SK-N-SH treated with all-trans-retinoic acid at 6 μM for 48 hours (cell line): ENCODE measurements around the gene SIRT5.
A peak's percentile ranks its signal among the peaks of the same experiment; 100 is the strongest.

Experiments
- ATAC-seq: fragments of 200-7000 bp; cut with Tn5 transposase; 3 replicates; pipeline ENCODE4 v1.9.1; 2020; ENCODE audit warnings: mild to moderate bottlenecking, moderate library complexity
- ARNTL ChIP-seq: fragments of 450-650 bp; formaldehyde crosslinking; IDR thresholded peaks from 2 replicates; pipeline ENCODE4 v1.5.0; 2020; ENCODE audit warnings: low read depth, mild to moderate bottlenecking, moderate library complexity, borderline replicate concordance
- BACH2 ChIP-seq: fragments of 250-450 bp; sonication (Bioruptor Pico); IDR thresholded peaks from 2 replicates; pipeline ENCODE4 v1.9.0; 2021; ENCODE audit warnings: mild to moderate bottlenecking, borderline replicate concordance
- CSDC2 ChIP-seq: fragments of 250-450 bp; sonication (Bioruptor Pico); IDR thresholded peaks from 2 replicates; pipeline ENCODE4 v1.5.0; 2020; ENCODE audit warnings: mild to moderate bottlenecking, moderate library complexity
- ESRRG ChIP-seq: fragments of 250-450 bp; sonication (Bioruptor Pico); IDR thresholded peaks from 2 replicates; pipeline ENCODE4 v1.6.1; 2021; ENCODE audit warnings: mild to moderate bottlenecking
- GLIS3 ChIP-seq: fragments of 250-450 bp; sonication (Bioruptor Pico); IDR thresholded peaks from 2 replicates; pipeline ENCODE4 v1.5.0; 2020; ENCODE audit warnings: mild to moderate bottlenecking, moderate library complexity
- ISL1 ChIP-seq: fragments of 250-450 bp; sonication (Bioruptor Pico); IDR thresholded peaks from 2 replicates; pipeline ENCODE4 v2.1.2; 2022; ENCODE audit warnings: mild to moderate bottlenecking, moderate library complexity
- OSR1 ChIP-seq: fragments of 250-450 bp; sonication (Bioruptor Pico); IDR thresholded peaks from 2 replicates; pipeline ENCODE4 v1.8.0; 2022; ENCODE audit warnings: moderate library complexity, mild to moderate bottlenecking, inconsistent platforms
- RARB ChIP-seq: fragments of 250-450 bp; sonication (Bioruptor Pico); IDR thresholded peaks from 2 replicates; pipeline ENCODE4 v1.8.0; 2021; ENCODE audit warnings: mild to moderate bottlenecking, moderate library complexity
- TCF4 ChIP-seq: fragments of 250-450 bp; sonication (Bioruptor Pico); IDR thresholded peaks from 2 replicates; pipeline ENCODE4 v1.8.0; 2021; ENCODE audit warnings: mild to moderate bottlenecking, moderate library complexity, borderline replicate concordance
- ZC3H10 ChIP-seq: fragments of 250-450 bp; sonication (Bioruptor Pico); IDR thresholded peaks from 2 replicates; pipeline ENCODE4 v1.5.1; 2021; ENCODE audit warnings: mild to moderate bottlenecking, moderate library complexity
- ZFP3 ChIP-seq: fragments of 250-450 bp; sonication (Bioruptor Pico); IDR thresholded peaks from 2 replicates; pipeline ENCODE4 v1.5.0; 2020; ENCODE audit warnings: mild to moderate bottlenecking, moderate library complexity
- ZFP30 ChIP-seq: fragments of 450-650 bp; formaldehyde crosslinking; IDR thresholded peaks from 2 replicates; pipeline ENCODE4 v1.5.0; 2022; ENCODE audit warnings: mild to moderate bottlenecking, moderate library complexity
- ZNF70 ChIP-seq: fragments of 450-650 bp; formaldehyde crosslinking; IDR thresholded peaks from 2 replicates; pipeline ENCODE4 v1.5.0; 2020; ENCODE audit warnings: mild to moderate bottlenecking, moderate library complexity
- ZNF8 ChIP-seq: fragments of 450-650 bp; formaldehyde crosslinking; IDR thresholded peaks from 2 replicates; pipeline ENCODE4 v1.5.0; 2020; ENCODE audit warnings: mild to moderate bottlenecking, moderate library complexity
- TF ChIP-seq, protein P1 (sequence below): fragments of 250-450 bp; sonication (Bioruptor Pico); IDR thresholded peaks from 2 replicates; pipeline ENCODE4 v1.5.1; 2021; ENCODE audit warnings: mild to moderate bottlenecking, moderate library complexity
- TF ChIP-seq, protein P2 (sequence below): fragments of 250-450 bp; sonication (Bioruptor Pico); IDR thresholded peaks from 2 replicates; pipeline ENCODE4 v1.8.0; 2020; ENCODE audit warnings: mild to moderate bottlenecking, moderate library complexity, borderline replicate concordance
- TF ChIP-seq, protein P3 (sequence below): fragments of 250-450 bp; sonication (Bioruptor Pico); IDR thresholded peaks from 2 replicates; pipeline ENCODE4 v1.5.1; 2020; ENCODE audit warnings: low read depth, mild to moderate bottlenecking, moderate library complexity
- TF ChIP-seq, protein P4 (sequence below): fragments of 250-450 bp; sonication (Bioruptor Pico); IDR thresholded peaks from 2 replicates; pipeline ENCODE4 v1.8.0; 2021; ENCODE audit warnings: low read depth, mild to moderate bottlenecking, moderate library complexity, borderline replicate concordance
- TF ChIP-seq, protein P5 (sequence below): fragments of 250-450 bp; sonication (Bioruptor Pico); IDR thresholded peaks from 2 replicates; pipeline ENCODE4 v1.5.0; 2020; ENCODE audit warnings: mild to moderate bottlenecking, moderate library complexity

SIRT5 gene

DNA sequence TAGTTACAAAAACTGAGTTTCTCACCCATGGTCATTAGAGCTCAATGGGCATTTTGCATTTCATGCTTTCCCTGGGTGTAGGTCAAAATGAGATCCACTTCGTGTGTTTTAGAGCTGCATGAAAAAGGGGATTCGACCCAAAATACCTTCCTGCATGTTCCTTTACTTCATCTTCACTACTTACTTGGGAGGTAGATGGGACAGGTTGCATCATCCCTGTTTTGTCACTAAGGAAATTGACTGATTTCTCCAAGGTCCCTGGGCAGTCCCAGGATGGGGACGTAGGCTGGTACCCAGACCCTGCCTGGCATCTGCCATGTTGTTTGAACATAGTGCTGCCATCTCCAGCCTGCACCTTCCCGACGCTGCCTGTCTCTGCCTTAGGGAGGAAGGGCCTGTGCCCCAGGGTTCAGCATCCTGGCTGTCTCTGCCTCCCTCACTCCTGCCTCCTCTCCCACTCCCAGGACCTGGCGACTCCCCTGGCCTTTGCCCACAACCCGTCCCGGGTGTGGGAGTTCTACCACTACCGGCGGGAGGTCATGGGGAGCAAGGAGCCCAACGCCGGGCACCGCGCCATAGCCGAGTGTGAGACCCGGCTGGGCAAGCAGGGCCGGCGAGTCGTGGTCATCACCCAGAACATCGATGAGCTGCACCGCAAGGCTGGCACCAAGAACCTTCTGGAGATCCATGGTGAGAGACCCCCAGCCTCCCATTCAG, 17.0 kb downstream of the SIRT5 start (continued):
- TF ChIP-seq, protein P1, sequence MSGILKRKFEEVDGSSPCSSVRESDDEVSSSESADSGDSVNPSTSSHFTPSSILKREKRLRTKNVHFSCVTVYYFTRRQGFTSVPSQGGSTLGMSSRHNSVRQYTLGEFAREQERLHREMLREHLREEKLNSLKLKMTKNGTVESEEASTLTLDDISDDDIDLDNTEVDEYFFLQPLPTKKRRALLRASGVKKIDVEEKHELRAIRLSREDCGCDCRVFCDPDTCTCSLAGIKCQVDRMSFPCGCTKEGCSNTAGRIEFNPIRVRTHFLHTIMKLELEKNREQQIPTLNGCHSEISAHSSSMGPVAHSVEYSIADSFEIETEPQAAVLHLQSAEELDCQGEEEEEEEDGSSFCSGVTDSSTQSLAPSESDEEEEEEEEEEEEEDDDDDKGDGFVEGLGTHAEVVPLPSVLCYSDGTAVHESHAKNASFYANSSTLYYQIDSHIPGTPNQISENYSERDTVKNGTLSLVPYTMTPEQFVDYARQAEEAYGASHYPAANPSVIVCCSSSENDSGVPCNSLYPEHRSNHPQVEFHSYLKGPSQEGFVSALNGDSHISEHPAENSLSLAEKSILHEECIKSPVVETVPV: no peak
- TF ChIP-seq, all 23 proteins: peak for 0

DNA sequence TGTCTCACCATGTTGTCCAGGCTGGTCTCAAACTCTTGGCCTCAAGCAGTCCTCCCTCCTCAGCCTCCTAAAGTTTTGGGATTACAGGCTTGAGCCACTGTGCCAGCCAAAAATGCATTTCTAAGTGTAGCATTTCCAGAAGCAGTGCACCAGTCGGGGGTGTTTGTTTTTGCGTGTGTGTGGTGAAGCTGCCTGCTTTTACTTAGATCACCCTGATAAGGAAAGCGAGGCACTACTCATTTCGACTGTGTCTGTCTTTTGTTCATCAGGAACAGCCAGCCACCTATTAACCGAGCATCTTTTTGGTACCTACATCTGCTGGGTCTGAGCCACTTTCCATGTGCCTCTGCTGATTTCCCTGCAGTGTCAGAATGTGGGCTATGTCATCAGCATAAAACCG, 18.7 kb downstream of the SIRT5 start:
- TF ChIP-seq ZFP30 (CRISPR knock-in tag): no peak
- no peak for TF ChIP-seq ISL1 (CRISPR knock-in tag)
- no peak for TF ChIP-seq ESRRG (CRISPR knock-in tag)
- no peak for TF ChIP-seq TCF4 (CRISPR knock-in tag)
- TF ChIP-seq, protein P1: no peak

DNA sequence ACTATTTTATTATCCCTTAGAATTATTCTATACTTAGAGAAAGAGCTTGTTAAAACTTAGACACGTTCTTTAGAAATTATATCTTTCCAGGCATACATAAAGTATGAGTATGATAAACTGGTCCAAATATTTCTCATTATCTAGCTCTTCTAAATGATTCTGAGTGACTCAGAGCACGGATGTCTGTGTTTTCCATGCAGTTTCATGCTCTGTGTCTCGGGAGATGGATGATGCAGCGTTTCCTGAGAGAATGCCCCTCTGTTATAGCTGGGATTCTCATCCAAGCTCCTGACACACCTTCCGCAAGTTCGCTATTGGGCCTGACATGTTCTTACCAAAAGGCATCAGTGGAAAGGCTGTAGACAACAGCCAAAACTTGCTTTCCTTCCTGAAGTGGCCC, 19.3 kb downstream of the SIRT5 start:
- peak; percentile 63 for ATAC-seq
- TF ChIP-seq ZNF8 (CRISPR knock-in tag) (no peak), ISL1 (CRISPR knock-in tag) (peak; percentile 22; the same call in 1 of the 2 replicates)
- TF ChIP-seq, protein P2, sequence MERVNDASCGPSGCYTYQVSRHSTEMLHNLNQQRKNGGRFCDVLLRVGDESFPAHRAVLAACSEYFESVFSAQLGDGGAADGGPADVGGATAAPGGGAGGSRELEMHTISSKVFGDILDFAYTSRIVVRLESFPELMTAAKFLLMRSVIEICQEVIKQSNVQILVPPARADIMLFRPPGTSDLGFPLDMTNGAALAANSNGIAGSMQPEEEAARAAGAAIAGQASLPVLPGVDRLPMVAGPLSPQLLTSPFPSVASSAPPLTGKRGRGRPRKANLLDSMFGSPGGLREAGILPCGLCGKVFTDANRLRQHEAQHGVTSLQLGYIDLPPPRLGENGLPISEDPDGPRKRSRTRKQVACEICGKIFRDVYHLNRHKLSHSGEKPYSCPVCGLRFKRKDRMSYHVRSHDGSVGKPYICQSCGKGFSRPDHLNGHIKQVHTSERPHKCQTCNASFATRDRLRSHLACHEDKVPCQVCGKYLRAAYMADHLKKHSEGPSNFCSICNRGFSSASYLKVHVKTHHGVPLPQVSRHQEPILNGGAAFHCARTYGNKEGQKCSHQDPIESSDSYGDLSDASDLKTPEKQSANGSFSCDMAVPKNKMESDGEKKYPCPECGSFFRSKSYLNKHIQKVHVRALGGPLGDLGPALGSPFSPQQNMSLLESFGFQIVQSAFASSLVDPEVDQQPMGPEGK (CRISPR knock-in tag): no peak

More for the DNA sequence above, 18.7 kb downstream of the SIRT5 start:
- ATAC-seq: peak; percentile 55

DNA sequence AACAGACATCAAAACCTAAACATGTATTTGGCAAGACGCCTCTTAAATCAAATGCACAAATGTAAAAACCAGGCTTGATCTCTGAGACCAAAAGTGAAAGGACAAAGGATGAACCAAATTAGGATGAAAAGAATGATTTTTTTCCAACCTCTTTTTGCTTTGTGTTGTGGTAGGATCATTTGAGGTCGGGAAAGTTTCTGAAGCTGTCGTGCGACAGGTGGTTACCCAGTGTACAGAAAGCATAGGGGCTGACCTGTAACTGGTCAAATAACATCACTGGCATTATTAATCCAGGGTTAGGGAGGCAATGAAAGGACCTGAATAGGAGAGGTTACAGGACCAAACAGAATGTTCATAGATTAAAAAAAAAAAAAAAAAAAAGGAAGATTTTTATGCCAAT, 22.7 kb downstream of the SIRT5 start:
- no peak for ATAC-seq
- TF ChIP-seq ZNF70 (CRISPR knock-in tag): no peak
- TF ChIP-seq OSR1: no peak
- no peak for TF ChIP-seq GLIS3 (CRISPR knock-in tag)
- no peak for TF ChIP-seq ZNF8 (CRISPR knock-in tag)
- no peak for TF ChIP-seq BACH2 (CRISPR knock-in tag)
- TF ChIP-seq ZFP3 (CRISPR knock-in tag): no peak
- no peak for TF ChIP-seq ISL1 (CRISPR knock-in tag)
- TF ChIP-seq, protein P3, sequence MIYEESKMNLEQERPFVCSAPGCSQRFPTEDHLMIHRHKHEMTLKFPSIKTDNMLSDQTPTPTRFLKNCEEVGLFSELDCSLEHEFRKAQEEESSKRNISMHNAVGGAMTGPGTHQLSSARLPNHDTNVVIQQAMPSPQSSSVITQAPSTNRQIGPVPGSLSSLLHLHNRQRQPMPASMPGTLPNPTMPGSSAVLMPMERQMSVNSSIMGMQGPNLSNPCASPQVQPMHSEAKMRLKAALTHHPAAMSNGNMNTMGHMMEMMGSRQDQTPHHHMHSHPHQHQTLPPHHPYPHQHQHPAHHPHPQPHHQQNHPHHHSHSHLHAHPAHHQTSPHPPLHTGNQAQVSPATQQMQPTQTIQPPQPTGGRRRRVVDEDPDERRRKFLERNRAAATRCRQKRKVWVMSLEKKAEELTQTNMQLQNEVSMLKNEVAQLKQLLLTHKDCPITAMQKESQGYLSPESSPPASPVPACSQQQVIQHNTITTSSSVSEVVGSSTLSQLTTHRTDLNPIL (CRISPR knock-in tag): no peak
- no peak for TF ChIP-seq CSDC2 (CRISPR knock-in tag)
- no peak for TF ChIP-seq TCF4 (CRISPR knock-in tag)
- no peak for TF ChIP-seq ESRRG (CRISPR knock-in tag)
- TF ChIP-seq, protein P4, sequence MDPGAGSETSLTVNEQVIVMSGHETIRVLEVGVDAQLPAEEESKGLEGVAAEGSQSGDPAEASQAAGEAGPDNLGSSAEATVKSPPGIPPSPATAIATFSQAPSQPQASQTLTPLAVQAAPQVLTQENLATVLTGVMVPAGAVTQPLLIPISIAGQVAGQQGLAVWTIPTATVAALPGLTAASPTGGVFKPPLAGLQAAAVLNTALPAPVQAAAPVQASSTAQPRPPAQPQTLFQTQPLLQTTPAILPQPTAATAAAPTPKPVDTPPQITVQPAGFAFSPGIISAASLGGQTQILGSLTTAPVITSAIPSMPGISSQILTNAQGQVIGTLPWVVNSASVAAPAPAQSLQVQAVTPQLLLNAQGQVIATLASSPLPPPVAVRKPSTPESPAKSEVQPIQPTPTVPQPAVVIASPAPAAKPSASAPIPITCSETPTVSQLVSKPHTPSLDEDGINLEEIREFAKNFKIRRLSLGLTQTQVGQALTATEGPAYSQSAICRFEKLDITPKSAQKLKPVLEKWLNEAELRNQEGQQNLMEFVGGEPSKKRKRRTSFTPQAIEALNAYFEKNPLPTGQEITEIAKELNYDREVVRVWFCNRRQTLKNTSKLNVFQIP (CRISPR knock-in tag): no peak
- TF ChIP-seq, protein P5, sequence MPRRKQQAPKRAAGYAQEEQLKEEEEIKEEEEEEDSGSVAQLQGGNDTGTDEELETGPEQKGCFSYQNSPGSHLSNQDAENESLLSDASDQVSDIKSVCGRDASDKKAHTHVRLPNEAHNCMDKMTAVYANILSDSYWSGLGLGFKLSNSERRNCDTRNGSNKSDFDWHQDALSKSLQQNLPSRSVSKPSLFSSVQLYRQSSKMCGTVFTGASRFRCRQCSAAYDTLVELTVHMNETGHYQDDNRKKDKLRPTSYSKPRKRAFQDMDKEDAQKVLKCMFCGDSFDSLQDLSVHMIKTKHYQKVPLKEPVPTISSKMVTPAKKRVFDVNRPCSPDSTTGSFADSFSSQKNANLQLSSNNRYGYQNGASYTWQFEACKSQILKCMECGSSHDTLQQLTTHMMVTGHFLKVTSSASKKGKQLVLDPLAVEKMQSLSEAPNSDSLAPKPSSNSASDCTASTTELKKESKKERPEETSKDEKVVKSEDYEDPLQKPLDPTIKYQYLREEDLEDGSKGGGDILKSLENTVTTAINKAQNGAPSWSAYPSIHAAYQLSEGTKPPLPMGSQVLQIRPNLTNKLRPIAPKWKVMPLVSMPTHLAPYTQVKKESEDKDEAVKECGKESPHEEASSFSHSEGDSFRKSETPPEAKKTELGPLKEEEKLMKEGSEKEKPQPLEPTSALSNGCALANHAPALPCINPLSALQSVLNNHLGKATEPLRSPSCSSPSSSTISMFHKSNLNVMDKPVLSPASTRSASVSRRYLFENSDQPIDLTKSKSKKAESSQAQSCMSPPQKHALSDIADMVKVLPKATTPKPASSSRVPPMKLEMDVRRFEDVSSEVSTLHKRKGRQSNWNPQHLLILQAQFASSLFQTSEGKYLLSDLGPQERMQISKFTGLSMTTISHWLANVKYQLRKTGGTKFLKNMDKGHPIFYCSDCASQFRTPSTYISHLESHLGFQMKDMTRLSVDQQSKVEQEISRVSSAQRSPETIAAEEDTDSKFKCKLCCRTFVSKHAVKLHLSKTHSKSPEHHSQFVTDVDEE (CRISPR knock-in tag): no peak
- TF ChIP-seq ZFP30 (CRISPR knock-in tag): no peak
- TF ChIP-seq RARB (CRISPR knock-in tag): no peak
- TF ChIP-seq ZC3H10 (CRISPR knock-in tag): no peak
- TF ChIP-seq ARNTL: no peak
